Caki2 (cell line): ENCODE results near the gene CPNE8. TPM values are rescaled to one million over a fixed set of nuclear protein-coding genes. Genes with fewer than 3 reads are reported as not detected.

Experiments used
- DNase-seq: peaks from one replicate; pipeline ENCODE4 v3.0.0-alpha.2; 2015; ENCODE audit warnings: low read depth
- in situ Hi-C: cut with HindIII; loops from 2 replicates; pipeline ENCODE4 v1.10.0; 2016; ENCODE audit warnings: low sequenced_read_pairs, low pct_unique_long_range_greater_than_20kb, mixed read lengths
- total RNA-seq: library from RNA; depleted of rRNA; stranded (reverse); fragments of >200 nt; shearing (Covaris generic); gene quantifications from 2 replicates; pipeline ENCODE4 v1.2.3, GENCODE V29; 2014; ENCODE audit warnings: low replicate concordance; rRNA removed

CPNE8 gene
- total RNA-seq = 17.1 and 20.4 TPM in 2 replicates

DNA sequence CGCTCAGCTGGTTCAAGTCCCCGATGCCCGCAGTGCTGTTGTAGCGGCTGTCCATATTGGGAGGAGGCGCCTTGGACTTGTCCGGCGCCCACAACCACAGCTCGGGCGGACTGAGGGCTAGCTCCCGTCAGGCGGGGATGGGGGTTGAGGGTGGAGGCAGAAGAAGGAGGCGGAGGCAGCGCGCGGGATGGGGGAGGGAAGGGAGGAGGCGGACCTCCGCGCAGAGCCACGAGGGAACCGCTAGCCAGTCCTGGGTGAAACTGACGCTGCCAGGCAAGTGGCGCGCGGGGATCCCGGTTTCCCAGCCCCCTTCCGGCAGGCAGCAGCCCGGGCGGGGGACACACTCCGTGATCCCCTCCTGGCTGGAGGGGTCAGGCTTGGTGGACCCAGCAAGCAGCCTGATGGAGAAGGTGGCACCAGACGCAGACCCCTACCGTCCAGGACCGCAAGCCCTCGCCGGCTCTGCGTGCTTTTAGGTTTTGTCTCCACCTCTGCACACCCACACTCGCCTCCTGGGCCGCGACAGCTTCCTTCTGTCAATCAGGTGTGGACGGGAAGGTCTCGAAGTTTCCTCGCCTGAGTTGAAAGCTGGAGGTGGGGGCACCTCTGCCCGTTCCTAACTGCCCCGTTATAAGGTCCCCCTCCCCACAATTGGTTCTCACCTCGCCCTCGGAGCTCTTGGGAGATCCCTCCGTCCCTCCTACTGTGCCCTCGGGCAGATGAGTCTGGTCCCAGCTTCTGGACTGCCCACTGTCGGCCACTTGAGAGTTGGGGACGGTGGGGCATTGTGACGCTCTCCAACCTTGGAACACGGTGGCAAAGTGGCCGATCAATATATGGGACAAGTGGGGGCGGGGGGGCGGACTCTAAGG, at the start of gene CPNE8:
TSS of gene CPNE8 (minus strand) at position 112 of the 872 bp plus-strand sequence. CDS start at position 55, 57 bp downstream.
- in situ Hi-C loops = no loop called here
- DNase-seq = peak; percentile 89

DNA sequence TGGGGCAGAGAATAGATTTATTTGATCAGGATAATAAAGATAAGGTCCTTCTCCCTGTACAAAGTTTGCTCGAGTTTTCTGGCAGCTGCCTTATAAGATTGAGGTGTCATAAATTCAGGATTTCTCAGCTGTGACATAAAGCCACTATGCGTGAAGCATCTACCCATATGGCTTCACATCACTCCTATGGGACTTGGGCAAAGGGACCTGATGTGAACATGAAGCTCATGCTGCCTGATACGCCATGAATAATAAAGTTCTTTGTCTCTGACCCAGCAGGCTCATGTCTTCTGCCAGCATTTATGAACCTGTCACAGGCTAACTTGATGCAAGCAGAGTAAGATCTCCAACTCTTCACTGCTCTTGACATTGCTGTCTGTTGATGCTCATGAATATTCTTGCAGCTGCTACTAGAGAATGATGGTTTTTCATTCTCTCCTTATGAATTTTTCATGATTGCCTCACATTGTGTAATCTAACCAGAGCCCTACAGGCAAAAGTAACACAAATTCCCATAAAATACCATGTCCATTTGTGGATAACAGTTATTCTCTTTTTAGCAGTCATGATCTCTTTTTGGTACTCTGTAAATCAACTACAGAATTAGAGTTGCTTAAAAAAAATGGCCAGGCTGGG, 49.0 kb upstream of the CPNE8 start:
- in situ Hi-C loops = no loop called here
- DNase-seq = no peak

DNA sequence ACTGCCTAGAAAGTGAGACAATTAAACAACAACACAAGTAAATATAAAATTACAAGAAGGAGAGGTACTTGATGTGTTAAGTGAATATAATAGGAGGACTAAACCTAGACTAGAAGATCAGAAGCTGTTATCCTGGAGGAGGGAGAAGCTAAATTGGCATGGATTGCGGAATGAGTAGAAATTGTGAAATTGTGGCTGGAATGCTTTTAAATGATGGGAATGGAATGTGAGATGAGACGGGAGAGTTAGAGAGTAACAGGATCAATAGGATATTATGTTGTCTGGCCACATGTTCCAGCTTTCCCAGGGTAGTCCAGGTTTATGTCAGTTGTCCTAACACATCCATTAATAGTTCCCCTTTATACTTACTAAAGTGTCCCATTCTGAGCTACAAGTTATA, 44.0 kb upstream of the CPNE8 start:
- in situ Hi-C loops = no loop called here
- DNase-seq = no peak

DNA sequence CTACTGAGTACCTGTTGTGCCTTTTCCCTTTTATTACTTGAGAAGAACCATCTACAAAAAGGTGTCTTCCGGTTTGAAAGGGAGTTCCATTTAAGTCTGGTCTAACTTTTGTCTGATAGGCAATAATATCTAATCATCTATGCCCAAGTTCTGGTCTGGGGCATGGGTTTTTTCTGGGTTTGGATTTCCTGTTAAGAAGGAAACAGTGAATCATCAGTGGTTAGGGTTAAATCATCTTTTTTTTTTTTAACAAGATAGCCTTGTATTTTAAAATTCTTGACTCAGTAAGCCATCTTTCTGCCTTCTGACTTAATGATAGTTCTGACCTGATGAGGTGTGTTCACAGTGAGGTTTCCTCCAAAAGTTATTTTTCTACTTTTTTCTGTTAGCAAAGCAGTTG, 29.3 kb upstream of the CPNE8 start:
- no peak for DNase-seq
- in situ Hi-C loops = no loop called here

DNA sequence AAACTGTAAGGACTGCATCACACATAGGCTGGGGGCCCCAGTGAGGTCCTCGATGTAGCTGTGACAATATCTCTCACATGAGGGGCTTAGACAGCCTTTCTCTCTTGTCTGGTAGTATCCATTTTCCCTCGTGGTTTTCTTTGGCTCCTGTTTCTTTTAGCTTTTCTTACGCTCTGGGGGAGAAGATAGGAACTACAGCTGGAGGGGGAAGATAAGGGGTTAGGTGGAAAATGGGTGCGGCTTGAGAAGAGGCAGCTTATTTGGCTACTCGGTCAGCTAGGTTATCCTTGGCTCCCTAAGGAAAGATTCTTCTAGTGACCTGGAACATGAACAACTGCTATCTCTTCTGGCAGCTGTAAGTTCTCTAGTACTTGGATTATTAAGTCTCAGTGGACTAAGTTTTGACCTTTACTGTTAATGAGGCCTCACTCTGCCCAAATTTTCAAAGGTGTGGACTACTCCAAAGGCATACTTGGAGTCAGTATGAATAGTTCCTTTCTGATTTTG, 28.7 kb upstream of the CPNE8 start:
- no peak for DNase-seq
- in situ Hi-C loops = no loop called here

DNA sequence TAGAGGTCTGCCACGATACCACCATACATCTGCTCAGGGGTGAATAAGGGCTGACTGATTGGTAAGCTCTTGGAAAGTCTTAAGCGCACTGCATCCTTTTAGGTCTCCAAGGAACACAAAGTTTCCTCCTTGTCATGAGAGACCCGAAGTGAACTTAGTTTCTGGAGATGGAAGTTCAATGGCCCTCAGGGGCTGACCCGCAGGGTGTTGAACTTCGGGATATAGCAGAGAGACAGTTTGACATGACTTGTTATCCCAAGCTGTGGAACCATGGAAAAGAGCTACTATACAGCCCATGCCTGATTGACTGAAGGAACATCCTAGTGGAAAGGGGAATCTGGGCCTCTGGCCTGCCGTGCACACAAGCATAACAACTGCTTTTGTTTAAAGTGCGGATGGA, 26.9 kb upstream of the CPNE8 start:
- no peak for DNase-seq
- in situ Hi-C loops = no loop called here

DNA sequence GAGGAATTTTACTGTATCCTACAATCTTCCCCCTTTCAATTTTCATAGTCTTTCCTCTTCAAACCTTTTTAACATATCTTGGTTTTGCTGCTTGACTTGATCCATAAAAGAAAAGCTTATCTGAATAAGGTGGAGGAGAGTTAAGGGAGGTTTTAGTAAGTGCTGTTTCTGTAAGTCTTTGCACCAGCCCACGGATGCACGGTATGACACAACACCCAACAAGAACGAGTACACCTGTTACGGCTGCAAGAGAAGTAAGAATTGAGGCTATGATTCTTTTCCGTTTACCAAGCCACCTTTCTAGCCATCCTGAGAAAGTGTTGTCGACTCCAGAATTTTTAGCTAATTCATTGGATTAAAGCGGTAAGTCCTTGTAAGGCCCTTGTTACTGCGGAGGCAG, 26.1 kb upstream of the CPNE8 start:
- in situ Hi-C loops = no loop called here
- DNase-seq = no peak

DNA sequence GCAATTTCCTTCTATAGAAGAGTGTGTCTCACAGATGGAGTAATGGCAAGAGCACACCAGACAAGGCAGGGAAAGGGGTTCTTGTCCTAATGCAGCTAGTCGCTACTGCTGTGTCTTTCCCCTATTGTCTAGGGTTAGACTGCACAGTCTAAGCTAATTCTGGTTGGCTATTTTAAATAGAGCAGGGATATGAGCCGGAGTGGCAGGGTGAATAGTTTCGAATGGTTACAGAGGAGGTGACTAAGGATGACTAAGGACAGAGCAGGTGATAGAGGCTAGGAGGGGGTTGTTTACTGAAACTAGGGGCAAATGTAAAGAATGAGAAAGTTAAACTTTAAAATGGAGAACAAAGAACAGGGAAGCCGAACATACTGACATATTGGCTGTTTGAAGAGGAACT, 25.6 kb upstream of the CPNE8 start:
- in situ Hi-C loops = no loop called here
- DNase-seq = peak; percentile 29

DNA sequence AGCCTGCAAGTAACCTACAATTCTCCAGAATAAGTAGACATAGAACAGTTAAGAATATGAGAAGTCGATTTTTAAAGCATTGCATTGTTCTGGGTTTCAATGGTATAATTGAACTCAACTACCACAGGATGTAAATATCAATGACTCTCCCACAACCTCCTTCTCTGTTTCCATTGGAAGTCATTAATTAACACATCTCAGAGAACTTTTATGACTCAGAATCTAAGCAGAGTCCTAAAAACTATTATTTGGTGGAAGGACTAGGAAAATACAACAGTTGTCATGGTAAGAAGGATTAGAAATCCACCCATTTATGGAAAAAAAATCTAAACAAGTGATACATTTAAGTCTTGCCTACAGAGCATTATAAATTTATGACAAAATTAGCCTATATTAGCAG, 21.1 kb upstream of the CPNE8 start:
- in situ Hi-C loops = no loop called here
- no peak for DNase-seq

DNA sequence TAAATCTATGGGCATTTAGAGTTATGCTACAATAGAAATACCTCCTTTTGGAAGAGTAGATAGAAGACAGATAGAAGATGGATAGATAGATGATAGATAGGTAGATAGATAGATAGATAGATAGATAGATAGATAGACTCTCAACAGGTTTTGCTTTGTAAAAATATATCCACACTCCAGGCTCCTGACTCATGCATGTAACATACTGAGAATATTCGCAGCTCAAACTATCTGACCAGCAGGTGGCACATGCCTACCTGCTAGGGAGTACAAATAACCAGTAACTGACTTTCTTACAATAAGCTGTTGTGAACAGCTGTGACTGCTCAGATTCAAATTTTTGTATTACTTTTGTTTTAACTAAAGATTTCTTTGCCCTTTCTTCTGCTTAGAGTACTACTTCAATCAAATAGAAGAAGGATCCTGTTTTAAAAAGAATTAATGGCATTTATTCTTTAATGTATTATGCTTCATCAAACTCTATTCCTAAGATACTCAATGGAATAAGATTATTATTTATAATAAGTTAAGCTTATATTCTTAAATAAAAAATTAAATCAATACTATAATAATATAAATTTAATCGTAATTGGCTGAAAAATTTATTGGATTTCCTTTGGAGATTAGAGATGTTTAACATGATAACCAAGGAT, 15.8 kb upstream of the CPNE8 start:
- peak; percentile 73 for DNase-seq
- in situ Hi-C loops = no loop called here

DNA sequence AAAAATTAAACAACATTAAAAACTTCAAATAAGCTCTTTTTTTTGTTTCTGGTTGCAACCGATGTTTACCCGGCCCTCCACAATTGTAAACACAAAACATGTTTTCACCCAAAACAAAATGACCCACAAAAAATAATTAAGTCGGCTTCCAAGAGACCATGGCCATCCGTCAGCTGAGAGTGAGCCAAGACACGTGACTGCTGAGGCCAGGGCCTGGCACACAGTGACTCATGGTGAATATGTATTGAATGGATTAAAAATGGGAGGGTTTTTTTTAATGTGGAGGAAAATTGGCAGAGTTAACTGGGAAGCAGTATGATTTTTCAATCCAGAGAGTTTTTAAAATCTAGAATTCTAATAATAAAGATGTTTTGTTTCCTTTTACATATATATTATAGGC, 13.8 kb upstream of the CPNE8 start:
- in situ Hi-C loops = no loop called here
- no peak for DNase-seq

DNA sequence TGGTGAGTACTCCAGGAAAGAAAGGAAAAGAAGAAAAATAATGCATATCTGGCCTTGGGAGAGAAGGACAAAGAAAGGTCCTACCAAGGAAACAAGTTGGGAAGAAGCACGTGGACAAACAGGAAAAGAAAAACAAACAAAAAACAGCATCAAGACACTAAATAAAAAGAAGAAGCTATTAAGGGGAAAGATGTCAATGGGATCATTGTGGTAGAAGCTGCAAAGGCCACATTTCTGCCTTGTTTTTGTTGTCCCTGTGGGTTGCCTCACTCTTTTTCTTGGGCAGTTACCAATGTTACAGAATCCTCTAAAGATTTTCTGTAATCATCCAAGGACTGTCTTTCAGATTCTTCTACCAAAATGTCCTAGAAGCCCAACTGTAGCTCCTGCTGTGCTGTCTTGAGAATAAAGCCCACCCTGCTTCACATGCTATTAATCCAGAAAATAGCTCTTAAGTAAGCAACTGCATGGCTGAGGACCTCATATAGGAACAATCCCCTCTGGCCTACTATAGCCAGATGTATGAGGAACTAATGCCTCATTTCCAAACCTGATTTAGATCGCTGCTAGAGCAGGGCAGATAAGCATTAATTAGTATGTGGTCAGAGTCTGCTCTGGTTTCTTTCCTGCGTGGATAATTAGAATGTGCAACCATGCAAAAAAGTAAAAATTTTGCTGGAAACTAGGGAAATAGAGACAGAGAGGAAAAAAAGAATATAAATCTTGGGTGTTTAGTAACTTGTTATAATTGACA, 10.2 kb upstream of the CPNE8 start:
- in situ Hi-C loops = no loop called here

DNA sequence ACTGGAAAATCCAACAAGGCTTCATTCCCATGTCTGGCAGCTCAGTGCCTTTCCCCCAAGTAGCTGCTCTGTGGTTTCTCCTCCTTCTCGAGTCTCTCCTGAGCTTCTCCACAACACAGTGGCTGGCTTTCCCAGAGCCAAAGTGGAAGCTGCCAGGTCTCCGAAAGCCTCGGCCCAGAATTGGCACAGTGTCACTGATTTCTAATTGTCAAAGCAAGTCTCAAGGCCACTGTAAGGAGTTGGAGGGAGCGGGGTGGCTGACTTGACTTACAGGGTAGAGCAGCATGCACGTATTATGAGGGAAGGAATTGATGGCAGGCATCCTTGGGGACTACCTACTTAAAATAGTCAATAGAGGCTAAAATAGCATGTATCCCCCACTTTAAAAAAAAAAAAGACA, 6.7 kb upstream of the CPNE8 start:
- in situ Hi-C loops = no loop called here

More for the DNA sequence above, 10.2 kb upstream of the CPNE8 start:
- no peak for DNase-seq

DNA sequence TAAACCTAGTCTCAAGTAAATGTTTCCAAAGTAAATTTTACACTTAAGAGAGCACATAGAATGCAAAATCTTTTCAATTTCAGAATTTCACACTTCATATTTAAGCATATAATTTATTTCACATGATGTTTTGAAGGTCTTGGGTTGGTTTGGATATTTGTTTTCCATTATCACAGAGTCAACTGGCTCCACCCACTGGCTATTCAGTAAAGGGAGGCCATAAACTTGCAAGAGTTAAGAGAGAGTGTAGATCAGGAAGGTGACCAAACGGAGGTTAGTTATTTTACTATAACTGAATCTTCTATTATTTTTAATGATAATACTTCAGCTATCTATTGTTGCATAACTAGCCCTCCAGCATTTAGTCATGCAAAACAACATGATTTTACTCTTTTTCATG, 6.2 kb upstream of the CPNE8 start:
- DNase-seq = no peak
- in situ Hi-C loops = no loop called here

More for the DNA sequence above, 6.7 kb upstream of the CPNE8 start:
- DNase-seq = no peak

DNA sequence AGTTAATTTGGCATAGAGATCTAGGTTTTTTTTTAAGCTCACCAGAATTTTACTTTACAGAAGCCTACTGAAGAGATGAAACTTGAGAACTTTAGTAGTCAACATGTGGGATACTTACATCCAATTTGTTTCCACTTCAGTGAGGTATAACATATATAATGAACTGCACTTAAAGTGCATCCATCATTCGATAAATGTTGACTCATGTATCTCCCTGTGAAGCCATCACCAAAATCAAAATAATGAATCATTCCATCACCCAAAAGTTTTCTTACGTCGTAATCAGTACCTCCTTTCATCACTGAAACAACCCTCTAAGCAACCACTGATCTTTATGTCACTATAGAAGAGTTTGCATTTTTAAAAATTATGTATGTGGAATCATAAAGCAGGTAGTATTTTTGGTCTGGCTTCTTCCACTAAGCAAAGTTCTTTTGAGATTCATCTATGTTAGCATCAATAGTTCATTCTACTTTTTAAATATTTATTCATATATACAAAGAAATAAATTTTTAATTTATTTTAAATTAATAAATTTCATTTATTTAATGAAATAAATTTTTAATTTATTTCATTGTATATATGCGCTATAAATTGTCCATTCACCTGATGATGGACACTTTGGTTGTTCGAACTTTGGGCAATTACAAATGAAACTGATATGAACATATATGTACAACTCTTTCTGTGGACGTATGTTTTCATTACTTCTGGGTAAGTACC, 2.0 kb upstream of the CPNE8 start:
- in situ Hi-C loops = no loop called here
- no peak for DNase-seq

DNA sequence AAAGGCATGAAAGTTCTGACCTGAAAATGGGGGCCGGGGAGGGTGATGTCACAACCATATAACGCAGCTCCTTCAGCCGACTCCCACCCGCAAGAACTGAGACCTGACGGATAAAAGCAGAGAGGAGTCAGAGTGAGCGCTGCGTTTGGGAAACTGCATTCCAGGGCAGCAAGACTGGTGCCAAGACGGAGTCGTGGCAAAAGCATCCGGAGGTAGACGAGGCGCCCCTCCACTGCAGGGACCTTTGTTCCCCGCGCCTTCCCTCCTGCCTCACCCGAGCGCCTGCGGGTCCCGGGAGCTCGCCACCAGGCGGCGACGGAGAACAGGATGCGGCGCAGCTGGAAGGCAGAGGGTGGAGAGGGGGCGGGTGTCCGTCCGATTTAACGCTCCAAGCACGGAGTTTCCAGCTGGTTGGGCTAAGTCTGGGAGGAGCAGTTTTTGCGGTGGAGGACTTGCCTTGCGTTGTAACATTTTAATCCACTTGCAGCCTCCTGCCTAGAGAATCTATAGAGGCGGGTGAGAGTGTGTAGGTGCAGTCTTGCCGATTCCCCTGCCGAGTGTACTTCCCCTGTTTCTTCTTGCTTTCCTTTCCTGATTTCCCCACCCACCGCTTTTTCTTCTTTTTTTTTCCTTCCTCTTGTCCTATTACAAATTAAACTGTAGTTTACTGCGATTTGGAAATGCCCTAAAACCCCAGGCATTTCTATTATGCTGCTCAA, 1.2 kb upstream of the CPNE8 start:
- in situ Hi-C loops = no loop called here
- peak; percentile 92 for DNase-seq
